GM23338 (cell line): Measurements from ENCODE around the gene GRAMD1B. TPM values are rescaled to one million over a fixed set of nuclear protein-coding genes. Genes with fewer than 3 reads are reported as not detected.

Experiments used
- ATAC-seq: fragments of 200-7000 bp; cut with Tn5 transposase; 3 replicates; pipeline ENCODE4 v1.9.1; 2020
- DNase-seq: peaks from one replicate; pipeline ENCODE4 v3.0.0-alpha.2; 2015; ENCODE audit warnings: low spot score
- H2AFZ ChIP-seq: fragments of 200-600 bp; sonication (generic); 2 replicates; pipeline ENCODE4 v1.8.0; 2016; ENCODE audit warnings: antibody characterized with exemption, mild to moderate bottlenecking, moderate library complexity
- H3F3A ChIP-seq: fragments of 200-600 bp; sonication (generic); replicated peaks from 2 replicates; pipeline ENCODE4 v1.8.0; 2017; ENCODE audit warnings: antibody characterized with exemption, mixed run types, low read depth
- H3K27ac ChIP-seq: fragments of 200-600 bp; sonication (generic); 2 replicates; pipeline ENCODE4 v1.6.1; 2016; ENCODE audit warnings: low read depth
- H3K27me3 ChIP-seq: fragments of 200-600 bp; sonication (generic); 2 replicates; pipeline ENCODE4 v1.8.0; 2016; ENCODE audit warnings: mild to moderate bottlenecking, mixed run types, moderate library complexity; ENCODE audit not compliant: insufficient read depth
- H3K36me3 ChIP-seq: fragments of 200-600 bp; sonication (generic); 2 replicates; pipeline ENCODE4 v1.8.0; 2016; ENCODE audit warnings: mild to moderate bottlenecking; ENCODE audit not compliant: insufficient read depth
- H3K4me1 ChIP-seq: fragments of 200-600 bp; sonication (generic); 2 replicates; pipeline ENCODE4 v1.8.0; 2016; ENCODE audit warnings: mild to moderate bottlenecking, moderate library complexity; ENCODE audit not compliant: insufficient read depth
- H3K4me2 ChIP-seq: fragments of 200-600 bp; sonication (generic); 2 replicates; pipeline ENCODE4 v1.7.1; 2017; ENCODE audit warnings: mixed run types
- H3K4me3 ChIP-seq: fragments of 200-600 bp; sonication (generic); 2 replicates; pipeline ENCODE4 v1.6.1; 2016; ENCODE audit warnings: mixed run types
- H3K79me2 ChIP-seq: fragments of 200-600 bp; sonication (generic); replicated peaks from 2 replicates; pipeline ENCODE4 v1.8.0; 2017; ENCODE audit warnings: mild to moderate bottlenecking; ENCODE audit not compliant: insufficient read depth
- H3K9me2 ChIP-seq: fragments of 200-600 bp; sonication (generic); 2 replicates; pipeline ENCODE4 v1.8.0; 2017; ENCODE audit not compliant: insufficient read depth
- H4K20me1 ChIP-seq: fragments of 200-600 bp; sonication (generic); replicated peaks from 2 replicates; pipeline ENCODE4 v1.8.0; 2017; ENCODE audit warnings: mild to moderate bottlenecking; ENCODE audit not compliant: insufficient read depth
- H3K27ac Mint-ChIP-seq: 2 replicates; pipeline ENCODE4 v1.8.0; 2020; ENCODE audit warnings: inconsistent platforms, mild to moderate bottlenecking, moderate library complexity, mixed read lengths
- H3K27me3 Mint-ChIP-seq: 3 replicates; pipeline ENCODE4 v1.8.0; 2022; ENCODE audit warnings: low read depth, mild to moderate bottlenecking, moderate library complexity, mixed read lengths, inconsistent platforms; ENCODE audit not compliant: insufficient read depth, poor library complexity
- H3K36me3 Mint-ChIP-seq: 3 replicates; pipeline ENCODE4 v1.8.0; 2021; ENCODE audit warnings: low read depth, mild to moderate bottlenecking, inconsistent platforms, moderate library complexity, mixed read lengths
- H3K4me1 Mint-ChIP-seq: 3 replicates; pipeline ENCODE4 v1.8.0; 2020; ENCODE audit warnings: mild to moderate bottlenecking, inconsistent platforms, mixed read lengths
- H3K4me3 Mint-ChIP-seq: 3 replicates; pipeline ENCODE4 v1.8.0; 2021; ENCODE audit warnings: moderate library complexity, mild to moderate bottlenecking, inconsistent platforms, mixed read lengths
- H3K9me3 Mint-ChIP-seq: 3 replicates; pipeline ENCODE4 v1.8.0; 2020; ENCODE audit warnings: moderate library complexity, mild to moderate bottlenecking, inconsistent platforms, mixed read lengths
- CREB1 ChIP-seq: fragments of 250-450 bp; sonication (Bioruptor Pico); IDR thresholded peaks from 2 replicates; pipeline ENCODE4 v1.5.0; 2020; ENCODE audit warnings: low read depth, mild to moderate bottlenecking, moderate library complexity
- ZNF114 ChIP-seq: fragments of 250-450 bp; sonication (Bioruptor Pico); IDR thresholded peaks from 2 replicates; pipeline ENCODE4 v1.5.0; 2020; ENCODE audit warnings: mild to moderate bottlenecking, moderate library complexity
- ZNF462 ChIP-seq: fragments of 250-450 bp; sonication (Bioruptor Pico); IDR thresholded peaks from 2 replicates; pipeline ENCODE4 v1.5.0; 2020; ENCODE audit warnings: mild to moderate bottlenecking, moderate library complexity
- polyA plus RNA-seq: library from polyadenylated mRNA; unstranded; fragments of >200 nt; fragmentation: Nextera tagmentation; extraction: Ambion mirVana; gene quantifications from 2 replicates; pipeline ENCODE4 v1.2.1, GENCODE V29; 2016
- total RNA-seq: library from RNA; depleted of rRNA; stranded (reverse); fragments of >200 nt; shearing (Covaris generic); gene quantifications from 2 replicates; pipeline ENCODE4 v1.2.3, GENCODE V29; 2014

The GRAMD1B gene
- total and polyA plus RNA-seq, 2 experiments from 2014 or later, result 3.7 to 24.3 TPM

GRCh38 chr11:123451183-123451781 is 21.2 kb downstream of the GRAMD1B start (continued):
- no peak for TF ChIP-seq ZNF462 (CRISPR knock-in tag)

- H3K27ac Mint-ChIP-seq, result no peak overlapping the region
- TF ChIP-seq ZNF462 (CRISPR knock-in tag) (no peak), ZNF114 (CRISPR knock-in tag) (no peak), CREB1 (CRISPR knock-in tag) (no peak)
- H4K20me1 ChIP-seq, result 0 out of 2 replicates have a peak, but pooled peaks cover 2% of the 10 kb centered on the region
- DNase-seq, result no peak
- peaks cover 17% of the 10 kb centered on the region for H3K4me1 Mint-ChIP-seq
- peaks cover 7% of the 10 kb centered on the region for H3K27me3 Mint-ChIP-seq
- peaks cover 24% of the 10 kb centered on the region for H3K4me1 ChIP-seq
- no peak overlapping the region for H3K27ac ChIP-seq
- H3K9me2 ChIP-seq, result no peaks in the 10 kb centered on the region
- ATAC-seq, result no peak
- H2AFZ ChIP-seq, result no peak overlapping the region
- H3K27me3 ChIP-seq, result no peaks in the 10 kb centered on the region
- H3K4me3 ChIP-seq, result no peak overlapping the region
- no peaks in the 10 kb centered on the region for H3K79me2 ChIP-seq
- H3K9me3 Mint-ChIP-seq, result no peaks in the 10 kb centered on the region; the same call in 2 of the 3 replicates
- H3K36me3 ChIP-seq, result no peaks in the 10 kb centered on the region
- no peaks in the 10 kb centered on the region; the same call in 2 of the 3 replicates for H3K36me3 Mint-ChIP-seq
- no peak overlapping the region for H3K4me2 ChIP-seq
- no peaks in the 10 kb centered on the region for H3F3A ChIP-seq
- no peak overlapping the region for H3K4me3 Mint-ChIP-seq
Observed at GRCh38 chr11:123452794-123453193, 22.7 kb downstream of the GRAMD1B start.
